MCF 10A (cell line): ENCODE measurements around the gene CCL26. TPM values are rescaled to one million over a fixed set of nuclear protein-coding genes. Genes with fewer than 3 reads are reported as not detected.

Source experiments
- BruUV-seq: library from RNA; stranded (reverse); fragments of 400-500 nt; replicated peaks from 2 replicates; lab custom pipeline; 2021; lab: Mats Ljungman, UMichigan
- CTCF ChIA-PET: fragments of 300-600 bp; sonication (Branson Sonifier 250); formaldehyde crosslinking; extraction: SDS; loops from one replicate; lab custom pipeline; 2021; ENCODE audit warnings: antibody characterized with exemption, inconsistent platforms; lab: Yijun Ruan, JAX
- POLR2A ChIA-PET: fragments of 300-600, 350-650 bp; sonication (Branson Sonifier 250); formaldehyde crosslinking; extraction: SDS; loops from one replicate; lab custom pipeline; 2020; ENCODE audit warnings: antibody characterized with exemption, inconsistent platforms; lab: Yijun Ruan, JAX
- DNase-seq: peaks from one replicate; pipeline ENCODE4 v3.0.0-alpha.2; 2018; ENCODE audit not compliant: unreplicated experiment
- H3K27ac Mint-ChIP-seq: one replicate; pipeline ENCODE4 v1.8.0; 2022; ENCODE audit warnings: mild to moderate bottlenecking, low read depth, mixed read lengths; ENCODE audit not compliant: unreplicated experiment
- H3K27me3 Mint-ChIP-seq: one replicate; pipeline ENCODE4 v1.8.0; 2022; ENCODE audit warnings: mixed read lengths; ENCODE audit not compliant: insufficient read depth, unreplicated experiment
- H3K36me3 Mint-ChIP-seq: one replicate; pipeline ENCODE4 v1.8.0; 2022; ENCODE audit warnings: mild to moderate bottlenecking, moderate library complexity, mixed read lengths; ENCODE audit not compliant: insufficient read depth, unreplicated experiment
- H3K4me1 Mint-ChIP-seq: one replicate; pipeline ENCODE4 v1.8.0; 2022; ENCODE audit warnings: mixed read lengths; ENCODE audit not compliant: insufficient read depth, unreplicated experiment
- H3K4me3 Mint-ChIP-seq: one replicate; pipeline ENCODE4 v1.8.0; 2022; ENCODE audit warnings: mild to moderate bottlenecking, moderate library complexity, mixed read lengths; ENCODE audit not compliant: unreplicated experiment
- H3K9me3 Mint-ChIP-seq: one replicate; pipeline ENCODE4 v1.8.0; 2022; ENCODE audit warnings: mixed read lengths; ENCODE audit not compliant: unreplicated experiment
- CTCF ChIP-seq: fragments of 200-600 bp; IDR thresholded peaks from one replicate; pipeline ENCODE4 v1.8.0; 2022; ENCODE audit warnings: antibody characterized with exemption, mild to moderate bottlenecking; ENCODE audit not compliant: unreplicated experiment
- intact Hi-C: fragments of 100-400 bp; cut with micrococcal nuclease; formaldehyde crosslinking; loops from 2 replicates; pipeline ENCODE4 v1.14.1; 2022
- total RNA-seq: library from RNA; stranded (reverse); gene quantifications from 2 replicates; pipeline ENCODE4 v1.2.3, GENCODE V29; 2022

The CCL26 gene
- total RNA-seq, 1 experiment from 2014 or later, result not detected

- Mint-ChIP-seq H3K9me3 (no peaks in the 10 kb centered on the region), H3K27me3 (no peaks in the 10 kb centered on the region), H3K4me3 (no peak overlapping the region), H3K36me3 (peaks cover 5% of the 10 kb centered on the region), H3K4me1 (peaks cover 28% of the 10 kb centered on the region), H3K27ac (peak overlapping the region; percentile 79)
- intact Hi-C loops, result loop anchor here (5.0 kb wide), 2 partner anchors 63 to 208 kb away; no protein-coding TSS in a partner anchor
- DNase-seq, result peak; percentile 40
- POLR2A ChIA-PET, result no interaction called here
- CTCF ChIA-PET, result no interaction called here
- TF ChIP-seq CTCF, result no peak
- no TSS peak for BruUV-seq
These were observed 37.2 kb downstream of the CCL26 start for GRCh38 chr7:75734586-75735458.

- Mint-ChIP-seq H3K4me3 (peak overlapping the region; percentile 58), H3K27ac (peak overlapping the region; percentile 95), H3K4me1 (peaks cover 39% of the 10 kb centered on the region), H3K9me3 (no peaks in the 10 kb centered on the region), H3K36me3 (peaks cover 7% of the 10 kb centered on the region), H3K27me3 (no peaks in the 10 kb centered on the region)
- POLR2A ChIA-PET, result interaction anchor here (0.5 to 1.4 kb wide), 6 partner anchors 16 to 633 kb away, joined by 3 to 5 read pairs (median 4); partner anchors contain the start of genes MDH2 and STYXL1
- intact Hi-C loops, result loop anchor here (5.0 kb wide), 2 partner anchors 61 to 206 kb away; no protein-coding TSS in a partner anchor
- CTCF ChIA-PET, result interaction anchor here (0.6 to 1.8 kb wide), 3 partner anchors 9 to 168 kb away, joined by 3 to 5 read pairs (median 3); no protein-coding TSS in a partner anchor
- TF ChIP-seq CTCF, result no peak
- DNase-seq, result peak; percentile 92
- no TSS peak for BruUV-seq
These were observed 39.0 kb downstream of the CCL26 start for GRCh38 chr7:75732764-75733630.

- CTCF ChIA-PET, result interaction anchor here (0.5 to 1.8 kb wide), 5 partner anchors 9 to 633 kb away, joined by 3 to 5 read pairs (median 3); no protein-coding TSS in a partner anchor
- intact Hi-C loops, result loop anchor here (5.0 kb wide), 2 partner anchors 60 to 205 kb away; no protein-coding TSS in a partner anchor
- TF ChIP-seq CTCF, result no peak
- DNase-seq, result no peak
- H3K9me3 Mint-ChIP-seq, result no peaks in the 10 kb centered on the region
- H3K4me3 Mint-ChIP-seq, result peak overlapping the region; percentile 58
- peak overlapping the region; percentile 95 for H3K27ac Mint-ChIP-seq
- H3K4me1 Mint-ChIP-seq, result peaks cover 42% of the 10 kb centered on the region
- BruUV-seq, result no TSS peak
- POLR2A ChIA-PET, result interaction anchor here (0.5 to 1.4 kb wide), 4 partner anchors 60 to 316 kb away, joined by 3 to 4 read pairs (median 4); partner anchors contain the start of genes MDH2 and STYXL1
- H3K36me3 Mint-ChIP-seq, result peaks cover 7% of the 10 kb centered on the region
- no peaks in the 10 kb centered on the region for H3K27me3 Mint-ChIP-seq
These were observed 39.9 kb downstream of the CCL26 start for GRCh38 chr7:75732016-75732521.
